ENCODE measurements around the gene ERCC6L. TPM values are rescaled to one million over a fixed set of nuclear protein-coding genes. Genes with fewer than 3 reads are reported as not detected.
"Not testable (repeated sequence)": the region's sequence is repeated elsewhere in the genome, so short reads cannot be mapped to it uniquely, and the experiment has no call there.

Gene ERCC6L
- total and polyA plus RNA-seq, 9 donors = 0.05 to 0.60 (median 0.23) TPM

DNA sequence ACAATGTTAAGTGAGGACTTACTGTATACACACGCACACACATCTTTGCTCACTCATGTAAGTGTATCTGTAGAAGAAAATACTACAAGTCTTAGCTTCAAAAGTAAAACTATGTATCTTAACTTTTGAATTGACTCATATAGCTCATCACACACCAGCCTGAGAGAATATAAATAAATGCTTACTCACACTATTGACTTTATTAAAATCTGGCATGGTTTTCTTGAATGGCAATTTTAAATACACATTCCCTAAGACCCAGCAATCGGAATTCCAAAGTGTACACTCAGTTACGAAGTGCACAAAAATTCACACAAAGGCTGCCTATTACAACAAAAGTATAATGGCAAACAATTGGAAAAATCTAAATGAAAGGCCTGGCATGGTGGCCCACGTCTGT, 2.0 kb downstream of the ERCC6L start:
- no peaks in the 10 kb centered on the region for H3K9me3 ChIP-seq
- intact Hi-C loops (cut with DNase I) = no loop called here
- WGBS, 3 donors = 75 to 84% (median 83%) methylated on average over 4 of the region's 4 CpGs
- H3K27me3 ChIP-seq = no peaks in the 10 kb centered on the region
- TF ChIP-seq, protein P1, sequence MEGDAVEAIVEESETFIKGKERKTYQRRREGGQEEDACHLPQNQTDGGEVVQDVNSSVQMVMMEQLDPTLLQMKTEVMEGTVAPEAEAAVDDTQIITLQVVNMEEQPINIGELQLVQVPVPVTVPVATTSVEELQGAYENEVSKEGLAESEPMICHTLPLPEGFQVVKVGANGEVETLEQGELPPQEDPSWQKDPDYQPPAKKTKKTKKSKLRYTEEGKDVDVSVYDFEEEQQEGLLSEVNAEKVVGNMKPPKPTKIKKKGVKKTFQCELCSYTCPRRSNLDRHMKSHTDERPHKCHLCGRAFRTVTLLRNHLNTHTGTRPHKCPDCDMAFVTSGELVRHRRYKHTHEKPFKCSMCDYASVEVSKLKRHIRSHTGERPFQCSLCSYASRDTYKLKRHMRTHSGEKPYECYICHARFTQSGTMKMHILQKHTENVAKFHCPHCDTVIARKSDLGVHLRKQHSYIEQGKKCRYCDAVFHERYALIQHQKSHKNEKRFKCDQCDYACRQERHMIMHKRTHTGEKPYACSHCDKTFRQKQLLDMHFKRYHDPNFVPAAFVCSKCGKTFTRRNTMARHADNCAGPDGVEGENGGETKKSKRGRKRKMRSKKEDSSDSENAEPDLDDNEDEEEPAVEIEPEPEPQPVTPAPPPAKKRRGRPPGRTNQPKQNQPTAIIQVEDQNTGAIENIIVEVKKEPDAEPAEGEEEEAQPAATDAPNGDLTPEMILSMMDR (IDR thresholded peaks at IDR 0.05) = no peak
- TF ChIP-seq POLR2A (IDR thresholded peaks at IDR 0.05) = no peak
- TF ChIP-seq EP300 (IDR thresholded peaks at IDR 0.05) = no peak
- H3K27ac ChIP-seq = no peak overlapping the region
- H3K4me1 ChIP-seq (ENCODE audit: insufficient read depth) = no peaks in the 10 kb centered on the region
- no peak overlapping the region for H3K4me3 ChIP-seq
- DNase-seq = no peak
- H3K36me3 ChIP-seq = no peaks in the 10 kb centered on the region

DNA sequence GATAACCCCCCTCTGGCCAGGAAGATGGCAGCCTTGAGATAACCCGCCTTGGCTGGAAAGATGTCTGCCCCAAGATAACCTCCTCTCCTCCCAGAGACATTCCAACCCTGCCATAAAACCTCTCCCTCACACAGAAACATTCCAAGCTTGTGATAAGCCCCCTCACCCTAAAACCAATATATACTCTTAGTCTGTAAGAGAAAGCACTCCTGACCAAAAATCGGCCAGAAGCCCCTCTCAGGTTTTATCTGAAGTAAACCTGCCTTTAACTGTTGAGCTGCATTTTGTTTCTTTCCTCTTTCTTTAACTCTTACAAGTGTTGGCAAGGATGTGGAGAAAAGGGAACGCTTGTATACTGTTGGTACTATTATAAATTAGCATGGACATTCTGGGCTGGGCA, 8.5 kb downstream of the ERCC6L start:
- 85 to 89% (median 88%) methylated on average over 3 of the region's 3 CpGs for WGBS, 3 donors
- peaks cover 0 to 7% of the 10 kb centered on the region in 2 donors for H3K9me3 ChIP-seq

DNA sequence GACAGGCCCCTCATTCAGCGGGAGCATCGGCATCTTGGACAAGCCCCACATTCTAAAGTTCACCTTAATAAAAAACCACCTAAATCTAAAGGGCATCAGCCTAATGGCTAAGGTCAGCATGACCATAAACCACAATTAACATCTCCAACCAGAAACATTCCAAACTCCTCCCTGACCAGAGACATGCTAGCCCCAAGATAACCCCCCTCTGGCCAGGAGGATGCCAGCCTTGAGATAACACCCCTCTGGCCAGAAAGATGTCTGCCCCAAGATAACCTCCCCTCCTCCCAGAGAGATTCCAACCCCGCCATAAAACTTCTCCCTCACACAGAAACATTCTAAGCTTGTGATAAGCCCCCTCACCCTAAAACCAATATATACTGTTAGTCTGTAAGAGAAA, 18.5 kb downstream of the ERCC6L start:
- intact Hi-C loops (cut with DNase I); H3K27me3 ChIP-seq; H3K4me3 ChIP-seq; H3K4me1 ChIP-seq (ENCODE audit: insufficient read depth); H3K9me3 ChIP-seq; H3K27ac ChIP-seq; H3K36me3 ChIP-seq; DNase-seq: not testable (repeated sequence)
- 85 to 93% (median 90%) methylated on average over 3 of the region's 3 CpGs for WGBS, 3 donors

More for the DNA sequence above, 8.5 kb downstream of the ERCC6L start:
- DNase-seq = no peak
- Histone ChIP-seq H3K36me3 (no peaks in the 10 kb centered on the region), H3K27ac (no peak overlapping the region), H3K4me1 (ENCODE audit: insufficient read depth) (no peaks in the 10 kb centered on the region), H3K27me3 (no peaks in the 10 kb centered on the region), H3K4me3 (no peak overlapping the region)
- intact Hi-C loops (cut with DNase I) = no loop called here
- no peak for TF ChIP-seq EP300 (IDR thresholded peaks at IDR 0.05)
- no peak for TF ChIP-seq POLR2A (IDR thresholded peaks at IDR 0.05)
- TF ChIP-seq, protein P1 (IDR thresholded peaks at IDR 0.05) = no peak

DNA sequence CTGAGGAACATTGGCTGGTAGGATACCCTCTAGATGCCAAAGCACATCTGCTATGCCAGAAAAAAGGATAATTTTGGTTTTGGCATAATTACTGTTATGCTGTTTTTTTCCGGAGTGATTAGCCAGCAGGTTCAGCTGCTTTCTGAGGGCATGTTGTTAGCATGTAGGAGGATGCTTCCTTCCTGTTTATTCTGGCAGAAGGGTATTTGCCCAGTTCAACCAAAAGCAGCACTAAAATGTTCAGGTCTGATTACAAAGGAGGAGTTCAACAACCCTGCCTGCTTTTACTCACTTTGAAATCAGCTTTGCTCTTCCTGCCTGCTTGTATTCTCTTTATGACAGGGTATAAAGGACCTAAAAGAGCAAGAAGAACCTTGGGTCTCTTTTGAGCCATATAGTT, 21.9 kb downstream of the ERCC6L start:
- Histone ChIP-seq H3K4me3 (no peak overlapping the region), H3K4me1 (ENCODE audit: insufficient read depth) (no peaks in the 10 kb centered on the region), H3K27ac (no peak overlapping the region), H3K36me3 (no peaks in the 10 kb centered on the region), H3K9me3 (peaks cover 0 to 6% of the 10 kb centered on the region in 2 donors), H3K27me3 (no peaks in the 10 kb centered on the region)
- intact Hi-C loops (cut with DNase I) = no loop called here
- 27 to 38% (median 32%) methylated on average over 1 of the region's 1 CpG for WGBS, 3 donors
- DNase-seq = no peak
- TF ChIP-seq, protein P1 (IDR thresholded peaks at IDR 0.05) = no peak
- TF ChIP-seq POLR2A (IDR thresholded peaks at IDR 0.05) (no peak), EP300 (IDR thresholded peaks at IDR 0.05) (no peak)

DNA sequence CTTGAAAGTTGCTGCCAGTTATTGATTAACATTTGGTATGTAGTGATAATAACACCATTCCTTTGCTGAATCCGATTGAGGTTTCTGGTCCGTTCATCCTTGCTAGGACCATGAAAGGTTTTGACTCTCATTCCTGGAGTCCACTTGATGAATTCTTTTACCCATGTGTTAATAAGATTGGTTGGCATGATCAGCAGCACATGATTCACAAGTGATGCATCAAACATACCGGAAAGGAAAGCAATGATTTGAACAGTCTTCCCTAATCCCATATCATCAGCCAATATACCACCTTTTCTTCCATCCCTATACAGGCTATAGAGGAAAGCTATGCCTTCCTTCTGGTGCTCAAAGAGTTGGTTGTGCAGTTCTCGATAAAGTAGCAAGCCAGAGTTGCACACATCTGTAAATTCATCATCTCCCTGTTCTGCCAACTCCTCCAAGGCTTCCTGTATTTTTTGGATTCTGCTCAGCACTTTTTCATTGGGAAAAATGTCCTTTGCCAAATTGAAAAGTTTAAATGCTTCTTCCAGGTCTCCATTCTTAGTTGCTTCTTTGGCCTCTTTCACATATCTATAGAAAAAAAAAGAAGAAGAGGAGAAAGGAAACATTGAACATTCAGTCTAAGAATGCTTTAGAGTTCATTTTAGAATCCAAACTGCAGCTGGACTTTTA, 30.6 kb downstream of the ERCC6L start:
- no peaks in the 10 kb centered on the region for H3K9me3 ChIP-seq
- intact Hi-C loops (cut with DNase I) = no loop called here
- no peak for TF ChIP-seq POLR2A (IDR thresholded peaks at IDR 0.05)
- TF ChIP-seq, protein P1 (IDR thresholded peaks at IDR 0.05) = no peak
- no peak for TF ChIP-seq EP300 (IDR thresholded peaks at IDR 0.05)
- H3K4me1 ChIP-seq (ENCODE audit: insufficient read depth) = no peaks in the 10 kb centered on the region
- H3K27me3 ChIP-seq = no peaks in the 10 kb centered on the region
- H3K27ac ChIP-seq = no peak overlapping the region
- WGBS, 3 donors = 76 to 88% (median 88%) methylated on average over 4 of the region's 4 CpGs
- H3K36me3 ChIP-seq = no peaks in the 10 kb centered on the region
- DNase-seq = no peak
- no peak overlapping the region for H3K4me3 ChIP-seq

Data from ovary (tissue), 9 donors.